Stromal cell of bone marrow (primary cell): ENCODE results near the gene RNF31.
"Not testable (repeated sequence)": the region's sequence is repeated elsewhere in the genome, so short reads cannot be mapped to it uniquely, and the experiment has no call there.

ENCODE experiments used
- DNase-seq: peaks from one replicate; pipeline ENCODE4 v3.0.0-alpha.2; 2012; ENCODE audit warnings: low read depth

Gene RNF31

DNA sequence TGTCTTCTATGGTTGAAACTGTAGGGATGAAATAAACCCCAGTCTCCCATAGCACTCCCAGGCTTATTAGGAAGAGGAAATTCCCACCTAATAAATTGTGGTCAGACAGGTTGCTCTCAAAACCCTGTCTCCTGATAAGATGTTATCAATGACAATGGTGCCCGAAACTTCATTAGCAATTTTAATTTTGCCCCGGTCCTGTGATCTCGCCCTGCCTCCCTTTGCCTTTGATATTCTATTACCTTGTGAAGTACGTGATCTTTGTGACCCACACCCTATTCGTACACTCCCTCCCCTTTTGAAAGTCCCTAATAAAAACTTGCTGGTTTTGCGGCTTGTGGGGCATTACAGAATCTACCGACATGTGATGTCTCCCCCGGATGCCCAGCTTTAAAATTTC lies 55.2 kb downstream of the RNF31 start:
- DNase-seq: not testable (repeated sequence)

DNA sequence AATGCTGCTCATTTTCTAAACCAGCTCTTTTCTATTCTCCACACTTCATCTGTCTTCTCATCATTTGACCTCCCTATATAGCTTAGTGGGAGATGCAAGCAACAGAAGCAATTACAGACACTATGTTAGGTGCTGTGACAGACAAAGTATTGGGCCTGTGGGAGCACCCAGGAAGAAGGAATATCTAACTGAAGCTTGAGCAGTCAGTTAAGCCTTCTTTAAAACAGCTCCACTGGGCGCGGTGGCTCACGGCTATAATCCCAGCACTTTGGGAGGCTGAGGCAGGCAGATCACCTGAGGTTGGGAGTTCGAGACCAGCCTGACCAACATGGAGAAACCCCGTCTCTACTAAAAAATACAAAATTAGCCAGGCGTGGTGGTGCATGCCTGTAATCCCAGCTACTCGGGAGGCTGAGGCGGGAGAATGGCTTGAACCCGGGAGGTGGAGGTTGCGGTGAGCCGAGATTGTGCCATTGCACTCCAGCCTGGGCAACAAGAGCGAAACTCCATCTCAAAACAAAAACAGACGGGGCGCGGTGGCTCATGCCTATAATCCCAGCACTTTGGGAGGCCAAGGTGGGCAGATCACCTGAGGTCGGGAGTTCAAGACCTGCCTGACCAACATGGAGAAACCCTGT lies 56.1 kb downstream of the RNF31 start:
- not testable (repeated sequence) for DNase-seq

DNA sequence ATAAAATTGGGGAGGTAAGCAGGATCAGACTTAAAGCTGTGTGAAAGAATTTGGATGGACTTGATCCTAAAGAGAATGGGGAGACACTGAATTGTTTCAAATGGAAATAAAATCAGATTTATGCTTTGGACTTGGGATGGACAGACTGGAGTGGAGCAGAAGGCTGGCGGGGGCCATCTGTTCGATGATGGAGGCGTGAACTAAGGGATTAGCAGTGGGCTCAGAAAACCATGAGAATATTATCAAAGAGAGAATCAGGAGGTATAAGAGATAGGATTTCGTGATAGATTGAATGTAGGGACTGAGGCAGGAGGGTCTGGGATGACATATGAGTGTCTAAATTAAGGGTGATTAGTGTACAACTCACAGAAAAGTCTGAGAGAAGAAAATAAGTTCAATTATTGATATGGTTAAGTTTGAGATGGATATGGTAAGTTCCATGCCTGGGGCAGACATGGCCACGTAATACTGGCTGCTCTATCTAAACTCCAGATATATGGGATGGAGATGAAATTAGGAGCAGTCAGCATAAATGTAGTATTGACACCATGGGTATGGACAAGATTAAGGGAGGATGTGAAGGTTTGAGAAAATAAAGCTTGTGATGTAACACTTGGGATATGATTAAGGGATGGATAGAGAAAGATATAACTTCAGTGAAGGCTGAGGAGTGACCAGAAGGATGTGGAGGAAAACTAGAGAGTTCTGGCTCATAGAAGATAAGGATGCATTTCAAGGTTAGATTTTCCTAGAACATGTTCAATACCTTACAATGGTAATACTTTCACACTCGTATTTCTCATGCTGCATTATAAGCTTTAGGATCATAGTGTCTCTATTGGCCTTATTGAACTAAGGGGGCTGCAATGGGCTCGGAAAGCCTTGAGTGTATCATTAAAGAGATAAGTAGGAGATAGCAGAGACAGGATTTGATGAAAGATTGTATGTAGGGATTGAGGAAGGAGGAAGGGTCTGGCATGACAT lies 57.2 kb downstream of the RNF31 start:
- no peak for DNase-seq

DNA sequence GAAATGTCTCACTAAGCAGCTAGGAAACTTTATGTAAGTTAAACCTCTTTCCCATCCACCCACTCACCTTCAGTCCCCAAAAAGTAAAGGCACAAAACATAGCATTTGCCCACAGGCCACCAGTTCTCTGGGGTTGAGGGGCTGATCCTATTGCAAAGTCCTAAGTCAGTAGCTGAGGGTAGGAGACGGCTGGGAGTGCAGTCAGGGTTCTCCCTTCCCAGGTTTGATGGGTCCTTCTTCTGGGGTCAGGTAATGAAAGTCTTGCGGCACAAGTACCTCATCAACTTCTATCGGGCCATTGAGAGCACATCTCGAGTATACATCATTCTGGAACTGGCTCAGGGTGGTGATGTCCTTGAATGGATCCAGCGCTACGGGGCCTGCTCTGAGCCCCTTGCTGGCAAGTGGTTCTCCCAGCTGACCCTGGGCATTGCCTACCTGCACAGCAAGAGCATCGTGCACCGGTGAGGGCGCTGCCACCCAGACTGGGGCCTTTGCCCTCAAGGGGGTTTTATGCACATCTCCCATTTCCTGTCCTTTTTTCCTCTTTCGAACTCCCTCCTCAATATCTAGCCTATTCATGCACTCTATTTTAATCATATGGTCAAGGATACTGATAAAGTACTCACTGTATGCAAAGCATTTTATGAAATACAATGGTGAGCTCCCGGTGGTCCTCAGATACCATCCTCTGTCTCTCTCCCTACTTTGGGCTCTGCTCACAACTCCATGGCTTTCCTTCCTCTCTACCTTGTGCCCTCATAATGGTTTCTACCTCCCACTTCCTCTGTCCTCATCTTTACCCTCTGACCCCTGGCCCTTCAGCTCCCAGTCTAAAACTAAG lies 59.2 kb downstream of the RNF31 start:
- DNase-seq: no peak

GRCh38 chr14:24207104-24207551 lies 59.8 kb downstream of the RNF31 start:
- no peak for DNase-seq

DNA sequence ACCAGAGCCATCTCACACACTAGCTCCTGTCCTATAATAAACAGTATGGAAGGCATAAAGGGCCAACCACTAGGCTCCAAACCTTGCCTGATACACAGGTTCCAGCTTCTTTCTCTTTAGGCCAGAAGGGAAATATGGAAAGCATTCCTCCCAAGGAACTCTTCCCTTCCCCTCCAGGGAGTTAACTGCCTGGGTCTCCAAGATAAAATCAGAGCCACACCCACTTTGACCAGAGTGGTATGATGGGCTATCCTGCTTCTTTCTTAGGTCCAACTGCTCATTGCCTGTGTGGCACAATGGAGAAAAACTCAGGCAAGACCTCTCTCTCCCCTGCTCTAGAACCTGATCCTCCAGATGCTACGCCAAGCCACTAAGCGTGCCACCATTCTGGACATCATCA lies 60.3 kb downstream of the RNF31 start:
- no peak for DNase-seq
